ENCODE results near the gene MBNL2. TPM values are rescaled to one million over a fixed set of nuclear protein-coding genes. Genes with fewer than 3 reads are reported as not detected.

MBNL2 gene
- polyA plus RNA-seq, 1 experiment: 27.4 TPM

DNA sequence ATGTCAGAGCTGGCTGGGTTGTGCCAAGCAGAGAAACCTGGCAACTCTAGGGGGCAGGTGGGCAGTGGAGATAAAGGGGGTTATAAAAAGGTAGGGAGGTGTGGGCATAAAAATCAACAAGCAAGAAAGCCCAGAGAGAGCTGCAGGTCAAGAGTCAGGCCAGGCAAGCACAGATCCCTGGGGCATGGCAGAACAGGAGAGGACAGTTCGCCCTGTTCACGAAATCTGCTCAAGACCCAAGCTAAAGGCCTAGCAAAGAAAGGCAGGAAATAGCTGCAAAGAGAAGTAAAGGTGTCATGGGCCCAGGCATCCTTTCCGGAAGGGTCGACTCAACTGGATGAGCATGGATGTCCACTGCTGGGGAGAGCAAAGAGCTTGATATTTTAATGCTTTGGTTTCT lies 3.4 kb downstream of the MBNL2 start:
- Histone ChIP-seq H3K4me3 (ENCODE audit: low read depth, low read length) (peak overlapping the region; percentile 76), H3K27me3 (ENCODE audit: control insufficient read depth, insufficient read depth, low read length) (no peaks in the 10 kb centered on the region), H3K36me3 (ENCODE audit: control insufficient read depth, insufficient read depth, low read length) (no peaks in the 10 kb centered on the region)
- CTCF ChIA-PET: interaction anchor here (0.7 to 4.3 kb wide), 6 partner anchors 14 to 134 kb away, joined by 3 to 32 read pairs (median 6); no protein-coding TSS in a partner anchor
- DNase-seq (ENCODE audit: low read depth): no peak
- TF ChIP-seq, protein P1, sequence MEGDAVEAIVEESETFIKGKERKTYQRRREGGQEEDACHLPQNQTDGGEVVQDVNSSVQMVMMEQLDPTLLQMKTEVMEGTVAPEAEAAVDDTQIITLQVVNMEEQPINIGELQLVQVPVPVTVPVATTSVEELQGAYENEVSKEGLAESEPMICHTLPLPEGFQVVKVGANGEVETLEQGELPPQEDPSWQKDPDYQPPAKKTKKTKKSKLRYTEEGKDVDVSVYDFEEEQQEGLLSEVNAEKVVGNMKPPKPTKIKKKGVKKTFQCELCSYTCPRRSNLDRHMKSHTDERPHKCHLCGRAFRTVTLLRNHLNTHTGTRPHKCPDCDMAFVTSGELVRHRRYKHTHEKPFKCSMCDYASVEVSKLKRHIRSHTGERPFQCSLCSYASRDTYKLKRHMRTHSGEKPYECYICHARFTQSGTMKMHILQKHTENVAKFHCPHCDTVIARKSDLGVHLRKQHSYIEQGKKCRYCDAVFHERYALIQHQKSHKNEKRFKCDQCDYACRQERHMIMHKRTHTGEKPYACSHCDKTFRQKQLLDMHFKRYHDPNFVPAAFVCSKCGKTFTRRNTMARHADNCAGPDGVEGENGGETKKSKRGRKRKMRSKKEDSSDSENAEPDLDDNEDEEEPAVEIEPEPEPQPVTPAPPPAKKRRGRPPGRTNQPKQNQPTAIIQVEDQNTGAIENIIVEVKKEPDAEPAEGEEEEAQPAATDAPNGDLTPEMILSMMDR (IDR thresholded peaks at IDR 0.05; ENCODE audit: insufficient read depth, low read depth, low read length): no peak
- POLR2A ChIA-PET: interaction anchor here (0.6 to 0.7 kb wide), 2 partner anchors 134 to 183 kb away, joined by 3 to 7 read pairs; no protein-coding TSS in a partner anchor

DNA sequence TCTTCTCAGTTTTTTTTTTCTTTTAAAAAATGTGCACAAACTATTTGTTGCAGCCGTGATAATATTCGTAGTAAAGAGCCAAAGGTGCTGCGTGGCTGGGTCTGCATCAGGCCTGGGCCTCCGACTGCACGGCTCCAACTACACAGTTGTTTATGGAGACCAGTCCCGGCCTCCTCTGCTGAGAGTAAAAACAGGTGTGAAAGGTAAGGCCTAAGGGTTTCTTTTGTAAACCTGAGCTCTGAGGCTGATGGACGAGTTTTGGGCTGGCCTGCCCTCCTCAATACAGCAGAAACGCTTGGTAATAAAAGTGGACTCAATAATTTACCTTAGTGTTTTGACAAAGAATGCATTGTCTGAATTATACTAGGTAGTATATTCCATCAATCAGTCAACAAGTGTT lies 3.9 kb downstream of the MBNL2 start:
- Histone ChIP-seq H3K36me3 (ENCODE audit: control insufficient read depth, insufficient read depth, low read length) (no peaks in the 10 kb centered on the region), H3K27me3 (ENCODE audit: control insufficient read depth, insufficient read depth, low read length) (no peaks in the 10 kb centered on the region), H3K4me3 (ENCODE audit: low read depth, low read length) (no peak overlapping the region)
- no peak for DNase-seq (ENCODE audit: low read depth)
- TF ChIP-seq, protein P1 (IDR thresholded peaks at IDR 0.05; ENCODE audit: insufficient read depth, low read depth, low read length): no peak
- POLR2A ChIA-PET: interaction anchor here (0.7 kb wide), 1 partner anchor 184 kb away, joined by 3 read pairs; no protein-coding TSS in a partner anchor
- CTCF ChIA-PET: interaction anchor here (0.7 to 2.4 kb wide), 5 partner anchors 25 to 133 kb away, joined by 3 to 11 read pairs (median 6); no protein-coding TSS in a partner anchor

DNA sequence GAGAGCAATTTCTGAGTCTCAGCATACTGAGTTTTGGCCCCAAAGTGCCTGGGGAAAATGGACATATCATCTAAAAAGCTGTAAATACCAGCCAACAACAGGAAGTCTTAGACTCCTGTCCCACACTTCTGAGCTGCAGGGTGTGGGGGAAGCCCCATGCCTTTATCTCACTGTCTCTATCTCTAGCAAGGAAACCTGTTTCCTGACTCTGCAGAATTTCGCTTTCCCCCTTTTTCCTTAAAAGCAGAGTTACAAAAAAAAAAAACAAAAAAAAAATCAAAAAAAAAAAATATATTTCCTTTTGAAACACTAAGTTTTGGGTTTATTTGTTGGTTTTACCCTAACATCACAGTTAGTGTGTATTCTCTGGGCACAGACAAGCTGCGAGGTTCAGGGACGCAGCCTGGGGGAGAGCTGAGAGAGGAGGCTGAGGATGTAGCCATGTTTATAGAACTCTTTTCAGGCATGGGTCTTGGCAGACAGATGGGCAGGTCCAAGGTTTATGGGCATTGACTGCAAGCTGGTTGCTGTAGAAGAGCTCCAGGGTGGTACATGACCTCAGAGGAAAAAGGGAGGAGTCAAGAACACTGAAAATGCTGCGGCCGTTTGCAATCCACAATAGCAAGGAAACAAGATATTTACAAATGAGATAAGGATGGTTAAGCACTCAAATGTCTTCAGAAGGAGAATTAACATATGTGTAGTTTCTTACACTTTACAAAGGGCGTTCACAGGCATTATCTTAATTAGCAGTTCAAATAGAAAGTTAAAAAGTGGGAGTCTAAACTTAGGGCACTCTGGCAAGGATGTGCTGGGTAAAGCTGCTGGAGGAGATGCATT lies 4.9 kb downstream of the MBNL2 start:
- ChIA-PET POLR2A (interaction anchor here (0.6 to 0.7 kb wide), 3 partner anchors 23 to 81 kb away, joined by 3 to 6 read pairs (median 4); no protein-coding TSS in a partner anchor), CTCF (interaction anchor here (1.0 to 2.4 kb wide), 3 partner anchors 12 to 117 kb away, joined by 3 to 11 read pairs (median 4); no protein-coding TSS in a partner anchor)
- Histone ChIP-seq H3K4me3 (ENCODE audit: low read depth, low read length) (no peak overlapping the region), H3K27me3 (ENCODE audit: control insufficient read depth, insufficient read depth, low read length) (no peaks in the 10 kb centered on the region), H3K36me3 (ENCODE audit: control insufficient read depth, insufficient read depth, low read length) (no peaks in the 10 kb centered on the region; the same call in 1 of the 2 replicates)
- TF ChIP-seq, protein P1 (IDR thresholded peaks at IDR 0.05; ENCODE audit: insufficient read depth, low read depth, low read length): no peak
- DNase-seq (ENCODE audit: low read depth): no peak

DNA sequence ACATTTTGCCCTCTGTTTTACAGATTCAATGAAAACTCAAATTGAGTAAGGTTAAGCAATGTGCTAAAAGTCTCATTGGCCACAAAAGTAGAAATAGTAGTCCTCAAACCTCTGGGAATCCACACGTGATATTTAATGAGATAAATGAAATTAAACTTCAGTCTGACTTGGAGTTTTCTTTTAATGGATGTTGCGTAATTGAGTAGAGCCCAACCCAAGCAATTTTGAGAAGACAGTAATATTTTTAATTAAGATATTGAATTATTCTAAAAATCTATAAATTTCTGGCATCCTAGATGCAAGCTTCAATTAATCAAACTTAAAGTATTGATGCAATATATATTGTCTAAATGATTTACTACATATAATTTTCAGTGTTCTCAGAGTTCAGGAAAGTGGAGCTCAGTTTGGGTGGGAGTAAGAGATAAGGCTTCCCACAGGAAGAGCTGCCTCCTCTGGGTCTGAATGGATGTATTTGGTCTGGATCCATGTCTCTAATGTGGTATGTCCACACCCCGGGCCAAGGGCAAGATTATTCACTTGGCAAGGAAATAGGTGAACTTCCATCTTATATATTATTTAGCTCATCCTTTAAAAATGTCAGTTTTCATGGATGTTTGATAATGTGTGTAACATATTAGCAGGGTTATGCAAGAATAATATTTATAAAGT lies 6.9 kb downstream of the MBNL2 start:
- DNase-seq (ENCODE audit: low read depth): no peak
- no peaks in the 10 kb centered on the region for H3K27me3 ChIP-seq (ENCODE audit: control insufficient read depth, insufficient read depth, low read length)
- no peak overlapping the region for H3K4me3 ChIP-seq (ENCODE audit: low read depth, low read length)
- H3K36me3 ChIP-seq (ENCODE audit: control insufficient read depth, insufficient read depth, low read length): no peaks in the 10 kb centered on the region; the same call in 1 of the 2 replicates
- TF ChIP-seq, protein P1 (IDR thresholded peaks at IDR 0.05; ENCODE audit: insufficient read depth, low read depth, low read length): no peak
- ChIA-PET POLR2A (interaction anchor here (0.5 to 0.6 kb wide), 2 partner anchors 11 to 1012 kb away, joined by 3 read pairs; no protein-coding TSS in a partner anchor), CTCF (interaction anchor here (1.4 to 3.4 kb wide), 3 partner anchors 11 to 16 kb away, joined by 5 to 10 read pairs (median 8); no protein-coding TSS in a partner anchor)
